ENCODE results near the gene MTFR2.

DNA sequence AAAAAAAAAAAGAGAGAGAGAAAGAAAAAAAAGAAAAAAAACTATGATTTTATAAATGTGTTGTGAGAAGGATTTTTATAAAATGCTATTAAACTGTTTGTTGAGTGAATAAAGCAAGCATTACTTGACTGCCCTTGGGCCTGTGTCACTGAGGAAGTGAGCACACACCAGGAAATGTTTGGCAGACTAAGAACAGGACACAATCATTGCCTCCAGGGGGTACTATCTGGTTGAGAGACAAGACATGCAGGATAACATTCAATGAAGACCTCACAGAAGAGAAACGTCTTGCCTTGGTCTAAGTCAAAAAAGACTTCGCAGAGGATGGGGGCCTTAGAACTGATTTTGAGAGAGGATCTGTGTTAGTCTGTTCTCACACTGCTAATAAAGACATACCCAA is 40.6 kb downstream of the MTFR2 start:
- TF ChIP-seq EZH2 (IDR thresholded peaks at IDR 0.05; ENCODE audit: insufficient read depth, poor library complexity, severe bottlenecking) (no peak), EZH2phosphoT487 (IDR thresholded peaks at IDR 0.05; ENCODE audit: insufficient read depth, low read depth) (no peak)

All from GM23248 (cell line).